ENCODE measurements around the gene OLIG3.

The OLIG3 gene

GRCh38 chr6:137519629-137520176 lies 25.5 kb upstream of the OLIG3 start:
- Histone ChIP-seq H3K9me3 (ENCODE audit: control insufficient read depth, insufficient read depth, low read length) (no peaks in the 10 kb centered on the region), H3K27me3 (ENCODE audit: control insufficient read depth, insufficient read depth, low read length) (peaks cover 33% of the 10 kb centered on the region), H3K27ac (ENCODE audit: low read depth, low read length) (peak overlapping the region; percentile 70), H3K36me3 (ENCODE audit: control insufficient read depth, insufficient read depth, low read length) (no peaks in the 10 kb centered on the region), H3K4me3 (ENCODE audit: low read depth, low read length) (no peak overlapping the region; the same call in 1 of the 2 replicates), H3K4me1 (ENCODE audit: control insufficient read depth, insufficient read depth, low read length) (peaks cover 57% of the 10 kb centered on the region), H3K9ac (ENCODE audit: low read depth, low read length) (no peak overlapping the region)

DNA sequence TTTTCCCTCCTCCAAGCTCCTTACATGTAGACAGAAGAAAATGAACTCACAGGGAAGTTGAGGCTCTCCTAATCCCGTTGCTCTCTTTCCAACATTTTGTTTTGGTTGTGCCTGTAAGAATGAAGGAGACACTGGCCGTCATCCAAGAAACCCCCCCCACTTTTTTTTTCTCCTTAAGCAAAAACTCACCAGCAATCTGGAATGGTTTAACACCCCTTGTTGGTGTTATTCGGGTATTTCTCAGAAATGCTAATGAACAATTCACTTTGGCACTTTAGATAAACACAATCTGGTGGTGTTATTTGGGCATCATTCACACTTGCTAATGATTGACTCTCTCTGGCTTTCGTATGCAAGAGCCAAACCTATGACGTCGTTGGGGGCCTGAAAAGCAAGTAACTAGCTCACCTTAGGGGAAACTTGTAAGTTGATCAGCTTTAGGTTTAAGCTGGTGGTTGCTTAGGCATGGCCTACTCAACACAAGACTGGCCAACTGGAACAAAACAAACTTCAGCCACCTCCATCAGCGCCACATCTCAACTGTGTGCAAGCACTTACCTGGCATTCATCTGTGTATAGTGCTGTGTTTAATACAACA lies 24.3 kb upstream of the OLIG3 start:
- Histone ChIP-seq H3K27ac (ENCODE audit: low read depth, low read length) (peak overlapping the region; percentile 70), H3K9ac (ENCODE audit: low read depth, low read length) (no peak overlapping the region), H3K36me3 (ENCODE audit: control insufficient read depth, insufficient read depth, low read length) (no peaks in the 10 kb centered on the region), H3K4me3 (ENCODE audit: low read depth, low read length) (no peak overlapping the region), H3K27me3 (ENCODE audit: control insufficient read depth, insufficient read depth, low read length) (peaks cover 45% of the 10 kb centered on the region), H3K9me3 (ENCODE audit: control insufficient read depth, insufficient read depth, low read length) (no peaks in the 10 kb centered on the region), H3K4me1 (ENCODE audit: control insufficient read depth, insufficient read depth, low read length) (peaks cover 59% of the 10 kb centered on the region)

DNA sequence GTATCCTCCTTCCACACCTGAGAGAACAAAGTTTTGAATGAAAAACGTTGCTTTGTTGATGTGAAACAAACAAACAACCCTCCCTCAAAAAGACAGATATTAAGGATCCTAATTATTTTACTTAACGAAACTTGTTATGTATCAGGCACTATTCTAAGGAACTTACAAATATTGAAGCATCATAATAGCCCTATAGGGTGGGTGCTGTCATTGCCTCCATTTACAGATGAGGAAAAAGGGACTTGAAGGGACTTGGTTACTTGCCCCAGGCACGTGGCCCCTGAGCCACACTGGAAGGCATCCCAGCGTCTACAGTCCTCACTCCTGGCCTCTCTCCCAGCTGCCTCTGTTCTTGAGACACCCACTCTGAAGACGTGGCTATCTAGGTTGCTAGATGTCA lies 20.2 kb upstream of the OLIG3 start:
- Histone ChIP-seq H3K4me3 (ENCODE audit: low read depth, low read length) (no peak overlapping the region), H3K4me1 (ENCODE audit: control insufficient read depth, insufficient read depth, low read length) (peaks cover 39% of the 10 kb centered on the region), H3K27me3 (ENCODE audit: control insufficient read depth, insufficient read depth, low read length) (peaks cover 47% of the 10 kb centered on the region), H3K36me3 (ENCODE audit: control insufficient read depth, insufficient read depth, low read length) (no peaks in the 10 kb centered on the region), H3K9ac (ENCODE audit: low read depth, low read length) (no peak overlapping the region), H3K9me3 (ENCODE audit: control insufficient read depth, insufficient read depth, low read length) (no peaks in the 10 kb centered on the region), H3K27ac (ENCODE audit: low read depth, low read length) (no peak overlapping the region)

DNA sequence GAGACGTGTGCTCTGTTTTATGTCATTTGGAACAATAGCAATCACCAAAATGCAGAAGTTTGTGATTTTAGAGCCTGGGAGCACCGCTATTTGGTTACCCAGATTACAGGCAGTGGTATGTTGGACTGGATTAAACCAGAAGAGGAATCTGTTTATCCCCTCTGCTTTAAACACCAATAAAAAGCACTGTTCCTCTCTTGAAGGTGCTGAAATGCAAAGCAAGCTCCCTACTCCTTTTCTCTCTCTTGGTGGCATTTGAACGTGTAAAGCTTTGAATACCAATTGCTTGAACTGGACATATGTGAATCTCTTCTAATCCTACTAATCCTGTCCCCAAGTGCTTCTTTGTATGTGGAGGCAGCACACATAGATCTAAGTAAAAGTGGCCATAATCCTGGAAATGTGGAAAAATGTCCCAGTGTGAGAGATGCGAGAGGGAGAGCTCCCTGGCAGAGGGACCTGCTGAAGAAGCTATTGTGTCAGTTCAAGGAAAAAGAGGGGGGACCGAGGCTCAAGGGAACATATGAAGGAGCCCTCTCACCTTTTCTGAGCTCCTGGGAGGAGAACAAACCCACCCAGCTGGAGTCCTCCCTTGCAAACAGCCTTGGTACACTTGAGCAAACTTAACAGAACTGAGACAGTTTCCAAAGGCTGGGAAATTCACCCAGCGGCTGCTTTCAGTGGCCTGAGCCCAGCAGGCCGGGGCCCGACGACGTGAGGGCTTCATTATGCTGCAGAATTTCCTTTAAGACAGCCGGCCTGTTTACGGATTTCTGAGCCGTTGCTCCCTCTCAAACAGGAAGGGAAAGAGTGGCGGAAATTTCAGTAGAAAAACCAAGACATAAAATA lies 18.8 kb upstream of the OLIG3 start:
- Histone ChIP-seq H3K4me1 (ENCODE audit: control insufficient read depth, insufficient read depth, low read length) (peaks cover 26% of the 10 kb centered on the region), H3K9ac (ENCODE audit: low read depth, low read length) (no peak overlapping the region), H3K27me3 (ENCODE audit: control insufficient read depth, insufficient read depth, low read length) (peaks cover 46% of the 10 kb centered on the region), H3K4me3 (ENCODE audit: low read depth, low read length) (no peak overlapping the region), H3K9me3 (ENCODE audit: control insufficient read depth, insufficient read depth, low read length) (no peaks in the 10 kb centered on the region), H3K27ac (ENCODE audit: low read depth, low read length) (peak overlapping the region; percentile 64), H3K36me3 (ENCODE audit: control insufficient read depth, insufficient read depth, low read length) (no peaks in the 10 kb centered on the region)

DNA sequence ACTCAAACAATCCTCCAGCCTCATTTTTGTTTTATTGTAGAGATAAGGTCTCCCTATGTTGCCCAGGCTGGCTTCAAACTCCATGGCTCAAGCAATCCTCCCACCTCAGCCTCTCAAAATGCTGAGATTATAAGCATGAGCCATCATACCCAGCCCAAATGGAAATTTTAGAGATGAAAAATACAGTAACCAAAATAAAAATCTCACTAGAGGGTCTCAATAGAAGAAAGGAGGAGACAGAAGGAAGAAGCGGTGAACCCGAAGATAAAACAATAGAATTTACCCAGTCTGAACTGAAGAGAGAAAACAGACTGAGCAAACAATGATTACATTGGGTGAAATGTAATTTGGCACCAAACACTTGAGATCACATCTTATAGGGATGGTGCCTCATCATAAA lies 16.7 kb upstream of the OLIG3 start:
- no peak overlapping the region for H3K27ac ChIP-seq (ENCODE audit: low read depth, low read length)
- H3K4me1 ChIP-seq (ENCODE audit: control insufficient read depth, insufficient read depth, low read length), result peaks cover 19% of the 10 kb centered on the region
- H3K4me3 ChIP-seq (ENCODE audit: low read depth, low read length), result no peak overlapping the region
- H3K36me3 ChIP-seq (ENCODE audit: control insufficient read depth, insufficient read depth, low read length), result no peaks in the 10 kb centered on the region
- peaks cover 25% of the 10 kb centered on the region for H3K27me3 ChIP-seq (ENCODE audit: control insufficient read depth, insufficient read depth, low read length)
- no peak overlapping the region for H3K9ac ChIP-seq (ENCODE audit: low read depth, low read length)
- H3K9me3 ChIP-seq (ENCODE audit: control insufficient read depth, insufficient read depth, low read length), result no peaks in the 10 kb centered on the region

DNA sequence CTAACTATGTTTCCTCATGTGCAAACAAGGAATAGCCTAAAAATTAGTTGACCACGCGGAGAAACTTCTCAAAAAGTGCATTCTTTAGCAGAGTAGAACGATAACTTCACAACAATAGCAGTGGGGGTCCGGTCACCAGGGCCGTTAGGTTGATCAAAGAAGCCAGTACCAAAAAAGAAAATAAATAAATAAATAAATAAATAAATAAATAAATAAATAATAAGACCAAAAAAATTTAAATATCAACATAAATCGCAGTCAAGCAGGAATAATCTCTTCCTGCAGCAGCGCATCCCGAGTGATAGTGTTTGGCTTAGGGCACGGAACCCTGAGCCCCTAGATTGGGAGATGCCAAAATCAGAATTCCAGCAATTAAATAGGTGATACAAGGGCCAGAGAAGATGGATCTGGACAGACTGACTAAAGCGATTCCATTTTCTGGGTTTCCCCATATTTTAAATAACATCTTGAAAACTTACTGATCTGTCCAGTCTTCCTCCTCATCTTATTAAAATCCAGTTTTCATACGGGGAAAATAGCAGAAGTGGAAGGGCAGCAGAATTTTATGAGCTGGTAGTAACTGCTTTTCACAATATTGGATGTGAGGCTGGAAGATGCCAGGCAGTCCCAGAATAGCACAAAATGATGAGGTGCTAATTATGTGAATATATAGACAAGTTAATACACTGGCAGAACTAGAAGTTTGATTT lies 4.4 kb upstream of the OLIG3 start:
- H3K27me3 ChIP-seq (ENCODE audit: control insufficient read depth, insufficient read depth, low read length), result peaks cover 84% of the 10 kb centered on the region
- peaks cover 21% of the 10 kb centered on the region for H3K4me1 ChIP-seq (ENCODE audit: control insufficient read depth, insufficient read depth, low read length)
- H3K27ac ChIP-seq (ENCODE audit: low read depth, low read length), result no peak overlapping the region
- peak overlapping the region; percentile 67 for H3K4me3 ChIP-seq (ENCODE audit: low read depth, low read length)
- no peak overlapping the region for H3K9ac ChIP-seq (ENCODE audit: low read depth, low read length)
- no peaks in the 10 kb centered on the region for H3K9me3 ChIP-seq (ENCODE audit: control insufficient read depth, insufficient read depth, low read length)
- no peaks in the 10 kb centered on the region for H3K36me3 ChIP-seq (ENCODE audit: control insufficient read depth, insufficient read depth, low read length)

- H3K27me3 ChIP-seq (ENCODE audit: control insufficient read depth, insufficient read depth, low read length), result peaks cover 91% of the 10 kb centered on the region
These were observed 3.7 kb upstream of the OLIG3 start for GRCh38 chr6:137497721-137498463.

DNA sequence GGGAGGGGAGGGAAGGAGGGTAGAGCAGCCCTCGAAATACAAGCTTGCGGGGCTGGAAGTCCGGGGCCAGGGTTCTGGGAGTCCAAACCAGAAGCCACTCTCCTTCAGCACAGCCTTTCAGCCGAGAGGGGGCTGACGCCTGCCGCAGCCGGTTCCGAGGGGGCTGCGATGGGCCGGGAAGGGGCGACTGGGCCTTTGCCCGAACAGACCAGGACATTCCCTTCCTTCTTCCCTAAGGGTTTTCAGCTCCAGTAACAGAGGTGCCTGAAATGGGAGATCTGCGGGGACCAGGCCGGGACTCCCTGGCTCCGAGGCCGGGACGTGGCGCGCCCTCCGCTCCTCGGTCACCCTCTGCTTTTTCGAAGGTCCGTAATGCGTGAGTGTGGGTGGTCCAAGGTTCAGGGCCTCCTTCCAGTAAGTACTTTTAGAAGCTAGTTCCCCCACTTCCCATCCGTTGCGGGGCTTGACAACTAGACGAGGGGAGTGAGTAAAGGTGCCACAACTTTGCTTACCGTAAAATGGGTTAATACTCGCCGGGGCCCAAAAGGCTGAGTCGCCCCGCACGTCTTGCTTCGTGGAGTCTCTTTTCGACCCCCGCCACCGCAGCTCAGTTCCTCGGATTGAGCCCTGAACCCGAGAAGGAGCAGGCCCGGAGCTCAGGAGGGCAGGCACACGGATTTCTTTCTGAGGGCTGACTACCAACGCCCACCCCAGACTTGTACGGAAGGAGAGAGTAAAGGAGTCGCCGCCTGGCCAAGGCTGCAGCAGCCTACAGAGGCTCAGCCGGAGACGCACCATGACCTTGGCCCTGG lies 2.9 kb upstream of the OLIG3 start:
- no peaks in the 10 kb centered on the region for H3K9me3 ChIP-seq (ENCODE audit: control insufficient read depth, insufficient read depth, low read length)
- peaks cover 29% of the 10 kb centered on the region for H3K4me1 ChIP-seq (ENCODE audit: control insufficient read depth, insufficient read depth, low read length)
- peaks cover 99% of the 10 kb centered on the region for H3K27me3 ChIP-seq (ENCODE audit: control insufficient read depth, insufficient read depth, low read length)
- H3K4me3 ChIP-seq (ENCODE audit: low read depth, low read length), result peak overlapping the region; percentile 67
- no peak overlapping the region for H3K27ac ChIP-seq (ENCODE audit: low read depth, low read length)
- no peaks in the 10 kb centered on the region for H3K36me3 ChIP-seq (ENCODE audit: control insufficient read depth, insufficient read depth, low read length)
- no peak overlapping the region for H3K9ac ChIP-seq (ENCODE audit: low read depth, low read length)

More at GRCh38 chr6:137497721-137498463, 3.7 kb upstream of the OLIG3 start:
- H3K9me3 ChIP-seq (ENCODE audit: control insufficient read depth, insufficient read depth, low read length), result no peaks in the 10 kb centered on the region
- no peak overlapping the region for H3K27ac ChIP-seq (ENCODE audit: low read depth, low read length)
- no peak overlapping the region for H3K9ac ChIP-seq (ENCODE audit: low read depth, low read length)
- peaks cover 23% of the 10 kb centered on the region for H3K4me1 ChIP-seq (ENCODE audit: control insufficient read depth, insufficient read depth, low read length)
- no peaks in the 10 kb centered on the region for H3K36me3 ChIP-seq (ENCODE audit: control insufficient read depth, insufficient read depth, low read length)
- peak overlapping the region; percentile 67 for H3K4me3 ChIP-seq (ENCODE audit: low read depth, low read length)

- H3K36me3 ChIP-seq (ENCODE audit: control insufficient read depth, insufficient read depth, low read length), result no peaks in the 10 kb centered on the region
- H3K27ac ChIP-seq (ENCODE audit: low read depth, low read length), result no peak overlapping the region
- no peaks in the 10 kb centered on the region for H3K9me3 ChIP-seq (ENCODE audit: control insufficient read depth, insufficient read depth, low read length)
- peaks cover 36% of the 10 kb centered on the region for H3K4me1 ChIP-seq (ENCODE audit: control insufficient read depth, insufficient read depth, low read length)
- H3K9ac ChIP-seq (ENCODE audit: low read depth, low read length), result no peak overlapping the region
- peaks cover 99% of the 10 kb centered on the region for H3K27me3 ChIP-seq (ENCODE audit: control insufficient read depth, insufficient read depth, low read length)
- peak overlapping the region; percentile 67 for H3K4me3 ChIP-seq (ENCODE audit: low read depth, low read length)
These were observed 2.2 kb upstream of the OLIG3 start for GRCh38 chr6:137496368-137496767.

Data from HUES48 (cell line).